22Rv1 (cell line): ENCODE data around the gene TECPR2.

Experiments
- H3K27ac ChIP-seq: fragments of 450-650 bp; 2 replicates; pipeline ENCODE4 v1.5.1; 2017
- ZFX ChIP-seq: fragments of 450-650 bp; IDR thresholded peaks from 2 replicates; pipeline ENCODE4 v1.6.1; 2017; ENCODE audit warnings: antibody characterized with exemption, borderline replicate concordance
- TF ChIP-seq, protein P1 (sequence below): fragments of 450-650 bp; IDR thresholded peaks from 2 replicates; pipeline ENCODE4 v1.5.1; 2017; ENCODE audit warnings: mild to moderate bottlenecking

The TECPR2 gene

DNA sequence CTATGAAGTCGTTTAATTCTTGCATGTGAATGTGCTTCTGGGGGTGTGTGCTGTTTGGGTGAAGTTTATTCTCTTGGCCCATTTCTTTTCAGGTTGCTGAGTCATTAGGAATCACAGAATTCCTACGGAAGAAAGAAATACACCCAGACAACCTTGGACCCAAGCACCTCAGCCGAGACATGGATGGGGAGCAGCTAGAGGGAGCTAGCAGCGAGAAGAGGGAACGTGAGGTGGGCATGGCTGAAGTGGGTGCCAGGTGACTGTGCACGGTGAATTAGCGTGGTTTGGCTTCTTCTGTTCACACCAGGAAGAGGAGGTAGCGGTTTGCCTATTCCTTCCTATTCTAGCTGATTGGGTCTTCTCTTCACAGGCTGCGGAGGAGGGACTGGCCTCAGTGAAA lies 24.0 kb upstream of the TECPR2 start:
- no peak overlapping the region for H3K27ac ChIP-seq
- TF ChIP-seq ZFX, result no peak
- TF ChIP-seq, protein P1, sequence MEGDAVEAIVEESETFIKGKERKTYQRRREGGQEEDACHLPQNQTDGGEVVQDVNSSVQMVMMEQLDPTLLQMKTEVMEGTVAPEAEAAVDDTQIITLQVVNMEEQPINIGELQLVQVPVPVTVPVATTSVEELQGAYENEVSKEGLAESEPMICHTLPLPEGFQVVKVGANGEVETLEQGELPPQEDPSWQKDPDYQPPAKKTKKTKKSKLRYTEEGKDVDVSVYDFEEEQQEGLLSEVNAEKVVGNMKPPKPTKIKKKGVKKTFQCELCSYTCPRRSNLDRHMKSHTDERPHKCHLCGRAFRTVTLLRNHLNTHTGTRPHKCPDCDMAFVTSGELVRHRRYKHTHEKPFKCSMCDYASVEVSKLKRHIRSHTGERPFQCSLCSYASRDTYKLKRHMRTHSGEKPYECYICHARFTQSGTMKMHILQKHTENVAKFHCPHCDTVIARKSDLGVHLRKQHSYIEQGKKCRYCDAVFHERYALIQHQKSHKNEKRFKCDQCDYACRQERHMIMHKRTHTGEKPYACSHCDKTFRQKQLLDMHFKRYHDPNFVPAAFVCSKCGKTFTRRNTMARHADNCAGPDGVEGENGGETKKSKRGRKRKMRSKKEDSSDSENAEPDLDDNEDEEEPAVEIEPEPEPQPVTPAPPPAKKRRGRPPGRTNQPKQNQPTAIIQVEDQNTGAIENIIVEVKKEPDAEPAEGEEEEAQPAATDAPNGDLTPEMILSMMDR, result no peak

GRCh38 chr14:102341566-102341965 lies 21.2 kb upstream of the TECPR2 start:
- TF ChIP-seq, protein P1, result no peak
- TF ChIP-seq ZFX, result no peak

GRCh38 chr14:102342238-102342637 lies 20.5 kb upstream of the TECPR2 start:
- TF ChIP-seq ZFX, result no peak
- TF ChIP-seq, protein P1, result no peak
- H3K27ac ChIP-seq, result no peak overlapping the region

More at GRCh38 chr14:102341566-102341965, 21.2 kb upstream of the TECPR2 start:
- no peak overlapping the region for H3K27ac ChIP-seq

DNA sequence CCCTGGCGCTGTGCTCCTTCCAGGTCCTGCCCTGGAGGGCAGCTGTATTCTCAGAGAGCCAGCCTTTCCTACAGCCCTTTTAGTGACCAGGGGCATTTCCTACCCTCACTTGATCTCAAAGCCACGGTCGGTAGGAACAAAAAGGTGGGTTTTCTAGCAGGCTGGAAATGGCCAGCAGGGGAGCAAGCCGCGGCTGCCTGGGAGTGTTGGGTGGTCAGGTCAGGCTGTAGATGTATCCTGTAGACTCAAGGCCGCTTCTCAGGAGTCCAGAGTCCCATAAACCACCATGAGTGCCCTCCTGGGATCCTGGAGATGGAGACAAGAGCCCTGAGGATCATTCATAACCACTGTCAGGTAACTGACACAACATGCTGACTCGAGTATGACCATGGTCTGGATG lies 18.7 kb upstream of the TECPR2 start:
- TF ChIP-seq, protein P1, result no peak
- no peak for TF ChIP-seq ZFX
- H3K27ac ChIP-seq, result no peak overlapping the region

DNA sequence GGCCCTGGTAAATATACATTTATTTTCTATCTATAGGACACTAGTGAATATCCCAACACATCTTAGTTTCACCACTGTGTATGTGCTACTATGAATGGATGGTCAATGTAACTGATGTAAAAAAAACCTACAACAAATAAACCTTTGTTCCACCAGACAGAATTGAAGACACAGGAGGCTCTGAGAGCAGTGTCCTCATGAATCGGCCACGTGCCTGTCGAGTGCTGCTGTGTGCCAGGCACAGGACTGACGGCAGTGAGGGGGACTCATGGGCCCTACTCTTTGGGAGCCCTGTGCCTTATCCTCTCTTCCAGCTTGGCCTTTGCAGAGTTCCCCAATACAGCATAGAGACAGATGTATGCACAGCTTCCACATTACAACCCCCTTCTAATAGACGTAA lies 18.3 kb upstream of the TECPR2 start:
- H3K27ac ChIP-seq, result no peak overlapping the region
- TF ChIP-seq ZFX, result no peak
- TF ChIP-seq, protein P1, result no peak

GRCh38 chr14:102345232-102345631 lies 17.5 kb upstream of the TECPR2 start:
- no peak overlapping the region for H3K27ac ChIP-seq
- no peak for TF ChIP-seq ZFX
- TF ChIP-seq, protein P1, result no peak

DNA sequence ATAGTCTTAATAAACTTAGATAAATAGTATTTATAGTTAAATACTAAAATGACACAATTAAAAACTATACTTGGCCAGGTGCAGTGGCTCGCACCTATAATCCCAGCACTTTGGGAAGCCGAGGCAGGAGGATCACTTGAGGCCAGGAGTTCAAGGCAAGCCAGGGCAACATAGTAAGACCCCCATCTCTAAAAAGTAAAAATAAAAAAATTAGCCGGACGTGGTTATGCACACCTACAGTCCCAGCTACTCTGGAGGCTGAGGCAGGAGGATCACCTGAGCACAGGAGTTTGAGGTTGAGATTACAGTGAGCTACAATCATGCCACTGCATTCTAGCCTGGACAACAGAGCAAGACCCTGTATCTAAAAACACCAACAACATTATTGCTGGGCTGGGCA lies 16.1 kb upstream of the TECPR2 start:
- TF ChIP-seq, protein P1, result no peak
- TF ChIP-seq ZFX, result no peak
- no peak overlapping the region for H3K27ac ChIP-seq
